GM21786 (cell line): ENCODE results near the gene VAV2.

Experiments used
- ATAC-seq: cut with Tn5 transposase; IDR thresholded peaks from one replicate; pipeline ENCODE4 v1.9.1; 2021; ENCODE audit not compliant: unreplicated experiment

The VAV2 gene

GRCh38 chr9:133879615-133880014 is 112.5 kb downstream of the VAV2 start:
- no peak for ATAC-seq

- no peak for ATAC-seq
Observed at GRCh38 chr9:133878402-133878801, 113.7 kb downstream of the VAV2 start.

DNA sequence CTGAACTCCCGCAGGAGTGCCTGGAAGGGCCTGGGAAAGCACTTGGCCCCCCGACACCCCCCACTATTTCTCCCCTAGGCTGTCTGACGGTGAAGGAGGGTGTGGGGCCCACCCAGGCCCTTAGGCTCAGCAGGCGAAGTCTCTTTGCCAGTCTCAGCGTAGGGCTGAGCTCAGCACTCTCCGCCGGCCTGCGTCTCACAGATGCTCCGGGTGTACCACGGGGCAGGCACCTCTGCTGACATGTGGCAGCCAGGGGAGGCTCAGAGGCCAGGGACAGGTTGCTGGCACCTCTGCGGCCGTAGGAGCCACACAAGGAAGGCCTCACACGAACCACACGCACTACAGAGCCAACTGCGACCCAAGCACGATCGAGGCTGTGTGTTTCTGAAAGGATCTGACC is 114.2 kb downstream of the VAV2 start:
- ATAC-seq: no peak

- no peak for ATAC-seq
Observed at GRCh38 chr9:133877327-133877726, 114.8 kb downstream of the VAV2 start.

GRCh38 chr9:133876836-133877235 is 115.3 kb downstream of the VAV2 start:
- ATAC-seq: no peak

- ATAC-seq: no peak
Observed at GRCh38 chr9:133876144-133876543, 116.0 kb downstream of the VAV2 start.

GRCh38 chr9:133875131-133875530 is 117.0 kb downstream of the VAV2 start:
- ATAC-seq: no peak

DNA sequence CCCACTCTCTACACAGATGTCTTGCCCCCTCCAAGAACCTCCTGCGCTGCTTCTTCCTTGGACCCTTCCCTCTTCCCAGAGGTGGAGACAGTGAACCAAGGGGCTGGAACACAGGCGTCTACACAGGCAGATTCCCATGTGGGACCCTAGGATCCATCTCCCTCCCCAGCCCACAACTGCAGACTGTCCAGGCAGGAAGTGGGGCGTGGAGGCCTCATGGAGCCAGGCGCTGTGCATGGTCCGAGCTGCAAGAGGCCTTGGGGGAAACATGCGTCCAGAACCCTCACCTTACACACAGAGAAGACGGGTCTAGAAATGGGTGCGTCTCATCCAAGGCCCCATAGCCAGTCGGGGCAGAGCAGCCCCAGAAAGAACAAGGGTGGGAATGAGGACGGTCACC is 117.5 kb downstream of the VAV2 start:
- no peak for ATAC-seq

DNA sequence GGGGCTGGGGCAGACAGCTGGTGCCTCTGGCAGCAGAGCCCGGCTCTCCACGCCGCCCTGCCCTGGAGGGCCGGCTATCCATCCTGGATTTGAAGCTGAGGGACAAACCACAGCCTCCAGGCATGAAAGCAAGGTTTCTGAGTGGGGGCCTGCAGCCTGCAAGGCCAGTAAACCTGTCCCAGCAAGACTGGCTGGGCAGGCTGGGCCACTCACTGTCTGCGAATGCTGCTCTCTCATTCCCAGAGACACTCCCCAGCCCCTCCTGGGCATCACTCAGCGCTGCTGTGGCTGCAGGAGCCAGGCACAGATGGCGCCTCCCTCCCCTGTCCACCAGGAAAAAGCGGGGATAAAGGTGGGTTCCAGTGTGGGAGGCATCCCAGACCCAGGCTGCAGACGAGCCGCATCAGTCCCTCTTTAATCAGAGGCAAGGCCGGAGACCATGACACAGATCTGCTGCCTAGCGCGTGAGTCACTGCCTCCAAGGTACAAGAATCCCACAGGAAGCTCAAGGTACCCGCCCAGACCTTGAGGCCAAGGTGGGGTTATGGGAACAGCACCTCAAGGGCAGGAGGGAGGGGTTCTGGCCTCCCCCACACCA is 118.0 kb downstream of the VAV2 start:
- ATAC-seq: no peak

DNA sequence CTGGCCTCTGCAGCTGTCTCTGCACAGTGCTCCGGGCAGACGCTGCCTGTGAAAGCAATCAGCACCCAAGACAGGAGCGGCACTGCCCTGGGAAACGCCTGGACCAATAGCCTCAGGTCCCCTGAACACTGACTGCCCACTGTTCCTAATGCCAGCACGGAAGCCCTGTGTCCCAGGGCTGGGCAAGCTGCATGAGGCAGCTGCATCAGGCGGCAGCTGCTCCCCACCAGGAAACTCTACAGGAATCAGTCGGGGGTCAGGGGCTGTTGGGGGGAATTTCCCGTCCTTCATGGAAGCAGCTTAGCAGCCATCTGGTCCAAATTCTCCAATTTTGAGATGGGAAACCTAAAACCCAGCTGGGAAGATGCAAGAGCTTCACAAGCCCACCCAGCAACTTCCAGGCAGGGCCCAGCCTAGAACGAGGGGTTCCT is 118.6 kb downstream of the VAV2 start:
- no peak for ATAC-seq

- no peak for ATAC-seq
Observed at GRCh38 chr9:133873009-133873408, 119.1 kb downstream of the VAV2 start.

- ATAC-seq: no peak
Observed at GRCh38 chr9:133870598-133871595, 121.2 kb downstream of the VAV2 start.

GRCh38 chr9:133869674-133870405 is 122.3 kb downstream of the VAV2 start:
- no peak for ATAC-seq

GRCh38 chr9:133868203-133868602 is 123.9 kb downstream of the VAV2 start:
- no peak for ATAC-seq

GRCh38 chr9:133866946-133867345 is 125.2 kb downstream of the VAV2 start:
- ATAC-seq: no peak

DNA sequence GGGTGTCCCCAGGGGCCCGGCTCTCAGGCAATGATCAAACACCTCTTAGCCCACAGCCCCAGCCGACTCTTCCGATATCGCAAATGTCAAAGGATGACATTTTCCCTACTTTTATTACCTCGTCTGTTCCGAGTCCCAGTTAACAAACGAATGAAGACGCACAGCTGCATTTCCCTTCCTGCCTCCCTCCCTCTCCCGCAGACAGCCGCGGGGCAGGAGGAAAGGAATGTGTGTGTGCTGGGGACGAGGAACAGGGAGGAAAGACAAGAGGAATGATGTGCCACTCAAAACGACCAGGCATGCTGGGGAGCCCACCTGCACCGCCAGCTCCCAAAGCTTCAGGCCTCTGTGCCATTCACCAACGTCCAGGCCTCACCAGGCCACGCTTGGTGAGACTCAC is 128.1 kb downstream of the VAV2 start:
- no peak for ATAC-seq

- ATAC-seq: no peak
Observed at GRCh38 chr9:133863257-133863592, 128.9 kb downstream of the VAV2 start.

- no peak for ATAC-seq
Observed at GRCh38 chr9:133862585-133863256, 129.4 kb downstream of the VAV2 start.

DNA sequence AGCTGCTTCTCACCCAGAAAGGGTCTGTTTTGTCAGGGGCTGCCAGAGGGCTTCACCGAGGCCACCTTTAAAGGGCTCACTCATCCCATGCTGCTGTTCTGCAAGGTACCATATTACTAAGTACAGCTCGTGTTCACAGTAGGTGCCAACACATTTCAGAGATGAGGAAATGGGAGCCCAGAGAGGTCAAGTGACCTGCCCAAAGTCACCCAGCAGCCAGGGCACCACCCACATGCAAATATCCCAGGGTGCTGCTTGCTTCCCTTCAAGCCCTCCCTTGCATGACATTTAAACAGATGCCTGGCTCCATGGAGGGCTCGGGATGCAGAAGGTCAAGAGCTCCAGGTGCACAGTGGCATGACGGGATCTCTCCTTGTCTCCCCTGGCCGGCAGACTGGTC is 130.4 kb downstream of the VAV2 start:
- ATAC-seq: no peak

DNA sequence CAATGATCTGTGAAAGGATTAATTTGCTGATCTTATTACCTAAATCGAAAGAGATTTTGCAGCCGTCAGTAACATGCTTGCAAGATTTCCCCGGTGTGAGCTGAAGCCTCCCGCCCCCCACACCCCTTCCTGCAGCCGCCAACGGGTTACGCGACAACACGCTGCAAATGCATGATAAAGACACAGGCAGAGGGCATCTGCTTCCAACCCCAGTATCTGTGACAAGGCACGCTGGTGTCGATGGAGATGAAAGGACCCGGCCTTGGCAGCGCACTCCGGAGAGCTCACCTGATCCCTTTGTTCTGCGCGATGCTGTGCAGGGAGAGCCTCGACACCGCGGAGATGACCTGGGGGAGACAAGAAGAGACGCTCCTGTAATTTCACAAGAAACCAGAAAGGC is 131.0 kb downstream of the VAV2 start:
- no peak for ATAC-seq

DNA sequence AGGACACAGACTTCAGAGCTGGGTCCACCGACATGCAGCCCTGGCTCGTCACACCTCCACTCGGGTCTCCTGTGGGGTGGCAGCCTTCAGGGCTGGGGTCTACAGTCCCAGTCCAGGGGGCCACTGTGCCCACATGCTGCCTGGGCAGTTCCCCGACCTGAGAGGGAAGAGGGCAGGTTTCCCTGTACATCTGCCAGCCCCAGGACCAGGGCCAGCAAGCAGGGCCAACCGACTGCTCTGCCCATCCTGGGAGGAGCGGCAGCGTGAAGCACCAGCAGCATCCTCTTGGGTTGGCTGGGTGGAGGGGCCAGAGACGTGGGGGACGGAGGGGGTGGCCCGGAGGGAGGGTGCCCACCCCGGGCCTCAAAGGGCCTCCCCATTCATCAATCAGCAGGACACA is 133.4 kb downstream of the VAV2 start:
- no peak for ATAC-seq
